Osteocyte (in vitro differentiated cells): ENCODE results near the gene ZBP1. TPM values are rescaled to one million over a fixed set of nuclear protein-coding genes. Genes with fewer than 3 reads are reported as not detected.

Experiments used
- DNase-seq: peaks from one replicate; pipeline ENCODE4 v3.0.0; 2021; ENCODE audit warnings: mixed read lengths; ENCODE audit not compliant: unreplicated experiment; ENCODE audit errors: extremely low spot score
- H3K27ac Mint-ChIP-seq: one replicate; pipeline ENCODE4 v1.8.0; 2021; ENCODE audit warnings: mild to moderate bottlenecking, mixed read lengths; ENCODE audit not compliant: unreplicated experiment
- H3K27me3 Mint-ChIP-seq: one replicate; pipeline ENCODE4 v1.8.0; 2021; ENCODE audit warnings: mixed read lengths; ENCODE audit not compliant: unreplicated experiment
- H3K36me3 Mint-ChIP-seq: one replicate; pipeline ENCODE4 v1.8.0; 2021; ENCODE audit warnings: mixed read lengths; ENCODE audit not compliant: unreplicated experiment
- H3K4me1 Mint-ChIP-seq: one replicate; pipeline ENCODE4 v1.8.0; 2021; ENCODE audit warnings: mixed read lengths; ENCODE audit not compliant: unreplicated experiment
- H3K4me3 Mint-ChIP-seq: one replicate; pipeline ENCODE4 v1.8.0; 2021; ENCODE audit warnings: mild to moderate bottlenecking, moderate library complexity, mixed read lengths; ENCODE audit not compliant: unreplicated experiment
- H3K9me3 Mint-ChIP-seq: one replicate; pipeline ENCODE4 v1.8.0; 2021; ENCODE audit warnings: mixed read lengths; ENCODE audit not compliant: unreplicated experiment
- total RNA-seq: library from RNA; stranded (reverse); gene quantifications from 2 replicates; pipeline ENCODE4 v1.2.1, GENCODE V29; 2021
- TF ChIP-seq, protein P1 (sequence below): fragments of 200-600 bp; sonication (generic); IDR thresholded peaks from 2 replicates; pipeline ENCODE4 v1.5.0; 2021; ENCODE audit warnings: antibody characterized with exemption, mild to moderate bottlenecking, moderate library complexity

ZBP1 gene
- total RNA-seq, 1 donor from 2014 or later, result not detected

DNA sequence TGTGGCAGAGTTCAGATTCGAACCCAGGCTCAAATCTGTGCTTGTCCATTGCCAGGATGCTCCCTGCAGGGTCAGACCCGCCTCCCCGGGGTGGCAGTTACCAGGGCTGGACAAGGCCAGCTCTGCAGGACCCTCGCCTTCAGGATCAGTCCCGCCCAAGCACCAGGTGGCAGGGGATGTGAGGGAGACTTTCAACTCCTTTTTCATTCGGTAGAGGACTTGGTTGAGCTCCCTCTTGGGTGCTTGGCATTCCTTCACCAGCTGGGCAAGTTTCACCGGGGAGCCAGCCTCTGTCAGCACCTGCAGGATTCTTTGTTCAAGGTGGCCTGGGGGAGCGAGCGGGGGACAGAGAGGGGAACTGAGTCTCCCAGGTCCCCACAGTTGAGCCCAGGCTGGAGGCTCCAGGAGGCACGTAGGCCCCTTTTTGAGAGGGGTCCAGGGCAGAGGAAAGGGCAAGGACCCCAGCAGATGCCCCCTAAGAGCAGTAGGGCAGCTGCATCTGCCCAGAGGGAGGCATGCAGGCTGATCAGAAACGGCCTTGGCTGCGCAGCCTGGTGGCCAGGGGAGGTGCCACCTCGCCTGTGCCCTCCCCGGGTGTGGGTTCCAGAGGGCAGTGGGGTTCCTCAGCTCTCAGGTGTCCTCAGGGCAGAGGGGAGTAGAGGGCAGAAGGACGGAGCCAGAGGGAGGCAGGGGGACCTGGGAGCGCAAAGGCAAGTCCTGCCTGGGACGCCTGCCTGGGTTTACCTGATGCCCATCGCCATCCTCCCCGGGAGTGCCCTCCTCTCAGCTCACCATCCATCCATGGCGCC lies 3.9 kb downstream of the ZBP1 start:
- Mint-ChIP-seq H3K9me3 (no peaks in the 10 kb centered on the region), H3K4me1 (no peaks in the 10 kb centered on the region), H3K27me3 (peaks cover 45% of the 10 kb centered on the region), H3K27ac (no peak overlapping the region), H3K36me3 (no peaks in the 10 kb centered on the region), H3K4me3 (no peak overlapping the region)
- TF ChIP-seq, protein P1, sequence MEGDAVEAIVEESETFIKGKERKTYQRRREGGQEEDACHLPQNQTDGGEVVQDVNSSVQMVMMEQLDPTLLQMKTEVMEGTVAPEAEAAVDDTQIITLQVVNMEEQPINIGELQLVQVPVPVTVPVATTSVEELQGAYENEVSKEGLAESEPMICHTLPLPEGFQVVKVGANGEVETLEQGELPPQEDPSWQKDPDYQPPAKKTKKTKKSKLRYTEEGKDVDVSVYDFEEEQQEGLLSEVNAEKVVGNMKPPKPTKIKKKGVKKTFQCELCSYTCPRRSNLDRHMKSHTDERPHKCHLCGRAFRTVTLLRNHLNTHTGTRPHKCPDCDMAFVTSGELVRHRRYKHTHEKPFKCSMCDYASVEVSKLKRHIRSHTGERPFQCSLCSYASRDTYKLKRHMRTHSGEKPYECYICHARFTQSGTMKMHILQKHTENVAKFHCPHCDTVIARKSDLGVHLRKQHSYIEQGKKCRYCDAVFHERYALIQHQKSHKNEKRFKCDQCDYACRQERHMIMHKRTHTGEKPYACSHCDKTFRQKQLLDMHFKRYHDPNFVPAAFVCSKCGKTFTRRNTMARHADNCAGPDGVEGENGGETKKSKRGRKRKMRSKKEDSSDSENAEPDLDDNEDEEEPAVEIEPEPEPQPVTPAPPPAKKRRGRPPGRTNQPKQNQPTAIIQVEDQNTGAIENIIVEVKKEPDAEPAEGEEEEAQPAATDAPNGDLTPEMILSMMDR, result no peak
- DNase-seq, result peak; percentile 78

DNA sequence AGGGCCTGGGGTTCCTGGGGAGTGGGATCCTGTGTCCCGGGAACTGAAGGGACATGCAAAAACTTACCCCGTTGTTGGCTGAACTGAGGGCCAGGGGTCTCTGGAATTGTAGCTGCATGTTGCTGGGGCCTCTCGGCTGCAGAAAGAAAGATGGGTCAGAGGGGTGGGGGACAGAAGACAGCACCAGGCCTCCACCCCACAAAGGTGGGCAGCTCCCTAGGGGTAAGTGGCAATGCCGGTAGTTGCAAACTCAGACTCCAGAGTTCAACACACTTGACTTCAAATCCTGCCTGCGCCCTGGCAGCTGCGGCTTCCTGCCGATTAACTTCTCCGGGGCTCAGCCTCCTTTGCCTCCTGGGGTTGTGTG lies 4.8 kb downstream of the ZBP1 start:
- Mint-ChIP-seq H3K27ac (no peak overlapping the region), H3K36me3 (no peaks in the 10 kb centered on the region), H3K4me3 (no peak overlapping the region), H3K27me3 (peaks cover 49% of the 10 kb centered on the region), H3K4me1 (no peaks in the 10 kb centered on the region), H3K9me3 (no peaks in the 10 kb centered on the region)
- DNase-seq, result no peak
- TF ChIP-seq, protein P1, result no peak

DNA sequence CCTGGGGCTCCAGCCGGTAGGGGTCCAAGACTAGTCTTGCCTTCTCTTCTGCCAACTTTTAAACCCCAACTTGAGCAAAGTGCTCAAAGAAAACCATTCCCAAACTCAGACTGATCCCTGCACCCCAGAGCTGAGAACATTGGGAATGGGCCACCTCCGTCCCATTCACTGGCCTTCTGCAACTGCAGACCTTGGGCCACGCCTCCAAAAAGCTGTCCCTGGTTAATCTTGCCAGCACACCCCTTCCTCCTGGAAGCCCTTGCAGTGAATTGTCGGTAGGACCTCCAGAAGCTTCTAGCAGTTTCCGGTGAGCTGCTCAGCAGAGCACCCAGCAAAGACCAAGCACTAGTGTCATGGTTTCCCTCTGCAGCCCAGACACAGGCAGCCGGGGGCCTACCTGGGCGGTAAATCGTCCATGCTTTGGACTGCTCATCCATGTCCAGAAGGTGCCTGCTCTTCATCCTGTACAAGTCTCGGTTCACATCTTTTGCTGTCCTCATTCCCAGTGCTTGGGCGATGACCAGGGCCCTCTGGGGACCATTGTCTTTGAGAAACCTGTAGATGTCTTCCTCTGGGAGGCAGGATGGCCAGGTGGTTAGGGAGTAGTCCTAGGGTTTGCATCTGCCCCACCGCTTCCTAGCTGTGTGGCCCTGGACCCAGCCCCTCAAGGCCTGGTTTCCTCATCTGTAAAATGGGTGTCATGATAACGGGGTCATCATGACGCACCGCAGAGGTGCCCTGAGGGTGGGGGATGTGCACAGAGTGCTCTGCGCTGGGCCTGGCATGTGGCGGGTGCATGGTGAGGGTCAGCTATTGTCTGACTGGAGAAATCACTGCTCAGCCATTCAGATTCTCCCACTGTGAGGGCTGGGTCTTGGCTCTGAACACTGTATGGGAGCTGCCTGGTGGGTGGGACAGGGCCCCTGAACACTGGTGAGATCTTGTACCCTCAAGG lies 5.5 kb downstream of the ZBP1 start:
- no peaks in the 10 kb centered on the region for H3K4me1 Mint-ChIP-seq
- no peak overlapping the region for H3K4me3 Mint-ChIP-seq
- peak; percentile 62 for DNase-seq
- H3K36me3 Mint-ChIP-seq, result no peaks in the 10 kb centered on the region
- no peaks in the 10 kb centered on the region for H3K9me3 Mint-ChIP-seq
- H3K27me3 Mint-ChIP-seq, result peaks cover 50% of the 10 kb centered on the region
- no peak overlapping the region for H3K27ac Mint-ChIP-seq
- TF ChIP-seq, protein P1, result no peak

DNA sequence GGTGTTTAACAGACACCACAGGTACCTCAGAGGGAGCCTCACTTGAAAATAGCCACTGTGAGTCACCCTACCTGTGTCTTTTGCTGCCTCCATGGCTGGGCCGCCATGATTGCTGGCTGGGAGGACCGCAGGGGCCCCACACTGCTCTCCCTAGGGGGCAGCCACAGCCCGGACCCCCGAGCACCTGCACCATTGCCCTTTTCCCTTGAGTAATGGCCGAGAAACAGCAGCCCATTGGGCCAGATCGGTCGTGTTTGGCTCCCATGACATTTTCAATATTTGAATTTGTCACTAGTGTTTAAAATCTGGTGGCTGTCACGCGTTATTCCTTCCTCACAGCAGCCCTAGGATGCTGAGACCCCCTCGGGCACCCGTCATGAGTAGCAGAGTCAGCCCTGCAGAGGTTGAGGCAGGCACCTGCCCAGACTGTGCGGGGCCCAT lies 6.7 kb downstream of the ZBP1 start:
- Mint-ChIP-seq H3K27ac (no peak overlapping the region), H3K9me3 (no peaks in the 10 kb centered on the region), H3K27me3 (peaks cover 54% of the 10 kb centered on the region), H3K36me3 (no peaks in the 10 kb centered on the region), H3K4me1 (no peaks in the 10 kb centered on the region), H3K4me3 (no peak overlapping the region)
- no peak for DNase-seq
- TF ChIP-seq, protein P1, result no peak

DNA sequence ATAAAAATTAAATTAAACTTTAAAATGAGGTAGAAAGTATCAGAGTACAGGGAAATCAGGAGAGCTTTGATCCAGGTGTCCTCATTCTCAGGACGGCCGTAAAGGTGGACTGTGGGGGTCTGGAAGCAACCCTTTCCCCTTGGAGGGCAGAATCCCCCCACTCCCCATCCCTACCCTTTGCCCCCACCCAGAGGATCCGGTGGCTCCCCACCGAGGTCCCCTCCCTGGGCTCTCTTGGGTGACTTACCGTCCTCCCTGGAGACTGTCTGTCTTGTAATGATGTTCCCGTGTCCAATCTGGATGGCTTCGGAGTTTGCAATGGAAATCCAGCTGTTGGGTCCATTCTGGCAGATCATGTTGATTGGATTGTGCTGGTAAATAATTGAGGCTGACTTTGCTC lies 7.3 kb downstream of the ZBP1 start:
- TF ChIP-seq, protein P1, result no peak
- DNase-seq, result no peak
- no peak overlapping the region for H3K4me3 Mint-ChIP-seq
- H3K27ac Mint-ChIP-seq, result no peak overlapping the region
- H3K36me3 Mint-ChIP-seq, result no peaks in the 10 kb centered on the region
- peaks cover 54% of the 10 kb centered on the region for H3K27me3 Mint-ChIP-seq
- H3K9me3 Mint-ChIP-seq, result no peaks in the 10 kb centered on the region
- no peaks in the 10 kb centered on the region for H3K4me1 Mint-ChIP-seq
